GM23338 (cell line): Measurements from ENCODE around the gene PRSS2.

ENCODE experiments used
- CTCF ChIP-seq, 2 experiments: fragments of 200-600 bp in 1 of 2; sonication (generic) in 1 of 2; conservative IDR thresholded peaks; 2 replicates each; pipeline versions ENCODE4 v1.5.1 to v1.6.1; 2016 to 2017; ENCODE audit warnings: antibody characterized with exemption in 2 of 2, low read depth in 2 of 2, mild to moderate bottlenecking in 2 of 2, moderate library complexity in 1 of 2
- EZH2 ChIP-seq: fragments of 200-600 bp; sonication (generic); IDR thresholded peaks from one replicate; pipeline ENCODE4 v1.8.0; 2017; ENCODE audit warnings: antibody characterized with exemption, mild to moderate bottlenecking, low read depth; ENCODE audit not compliant: unreplicated experiment
- NANOG ChIP-seq: IDR thresholded peaks from 2 replicates; pipeline ENCODE4 v1.6.1; 2016; ENCODE audit warnings: antibody characterized with exemption, borderline replicate concordance
- POLR2AphosphoS5 ChIP-seq: IDR thresholded peaks from 2 replicates; pipeline ENCODE4 v1.6.1; 2016; ENCODE audit warnings: antibody characterized with exemption, low read depth
- REST ChIP-seq: IDR thresholded peaks from one replicate; pipeline ENCODE4 v1.6.1; 2018; ENCODE audit warnings: antibody characterized with exemption; ENCODE audit not compliant: unreplicated experiment

- TF ChIP-seq CTCF (conservative IDR thresholded peaks at IDR 0.05; ENCODE audit: low read depth in 2 of 2), result no peak
- no peak for TF ChIP-seq NANOG
- TF ChIP-seq EZH2, result no peak
- no peak for TF ChIP-seq REST
- TF ChIP-seq POLR2AphosphoS5, result no peak
Observed at GRCh38 chr7:142819530-142819929, 48.8 kb downstream of the PRSS2 start.
